Fibroblast of lung (primary cell): Measurements from ENCODE around the gene KCNJ4. TPM values are rescaled to one million over a fixed set of nuclear protein-coding genes. Genes with fewer than 3 reads are reported as not detected.

ENCODE experiments used
- DNase-seq, 2 donors: peaks; one replicate each; pipeline versions ENCODE4 v3.0.0 to v3.0.0-alpha.2; 2010; ENCODE audit warnings: low read depth in 2 of 2
- H2AFZ ChIP-seq: 2 replicates; pipeline ENCODE4 v1.5.1; 2012; ENCODE audit warnings: low read length, control low read depth, inconsistent platforms
- H3K27ac ChIP-seq: 2 replicates; pipeline ENCODE4 v1.5.1; 2011; ENCODE audit warnings: low read length, control low read depth; ENCODE audit not compliant: insufficient read depth
- H3K27me3 ChIP-seq: 2 replicates; pipeline ENCODE4 v1.5.1; 2011; ENCODE audit warnings: mild to moderate bottlenecking, low read length; ENCODE audit not compliant: control insufficient read depth, insufficient read depth
- H3K36me3 ChIP-seq: 2 replicates; pipeline ENCODE4 v1.5.1; 2011; ENCODE audit warnings: low read length; ENCODE audit not compliant: control insufficient read depth, insufficient read depth
- H3K4me1 ChIP-seq: 2 replicates; pipeline ENCODE4 v1.5.1; 2011; ENCODE audit warnings: low read length; ENCODE audit not compliant: control insufficient read depth, insufficient read depth; ENCODE audit errors: extremely low read depth
- H3K4me2 ChIP-seq: 2 replicates; pipeline ENCODE4 v1.5.1; 2011; ENCODE audit warnings: low read length, control low read depth; ENCODE audit not compliant: insufficient read depth; ENCODE audit errors: extremely low read depth
- H3K4me3 ChIP-seq, 4 experiments: fragments of 200-600 bp in 1 of 4; sonication (generic) in 1 of 4; replicated peaks in 1 of 4; 2 replicates each; pipeline ENCODE4 v1.5.1; 2011 to 2016; ENCODE audit warnings: low read length in 4 of 4, low read depth in 3 of 4, mild to moderate bottlenecking in 3 of 4, control low read depth in 2 of 4, inconsistent platforms in 1 of 4, mixed read lengths in 1 of 4; ENCODE audit not compliant: insufficient read depth in 1 of 4; ENCODE audit errors: control extremely low read depth in 1 of 4
- H3K79me2 ChIP-seq: 2 replicates; pipeline ENCODE4 v1.5.1; 2012; ENCODE audit warnings: mild to moderate bottlenecking, low read length, inconsistent platforms; ENCODE audit not compliant: control insufficient read depth, insufficient read depth
- H3K9ac ChIP-seq: 2 replicates; pipeline ENCODE4 v1.5.1; 2011; ENCODE audit warnings: mild to moderate bottlenecking, low read length, control low read depth; ENCODE audit not compliant: insufficient read depth
- H3K9me3 ChIP-seq: 2 replicates; pipeline ENCODE4 v1.5.1; 2012; ENCODE audit warnings: low read depth, low read length; ENCODE audit not compliant: control insufficient read depth, insufficient read depth
- H4K20me1 ChIP-seq: 2 replicates; pipeline ENCODE4 v1.5.1; 2011; ENCODE audit warnings: low read length; ENCODE audit not compliant: control insufficient read depth, insufficient read depth; ENCODE audit errors: extremely low read depth
- EZH2 ChIP-seq: IDR thresholded peaks from 2 replicates; pipeline ENCODE4 v1.5.1; 2012; ENCODE audit warnings: low read length, control low read depth, mild to moderate bottlenecking; ENCODE audit errors: missing control alignments
- polyA plus RNA-seq, 2 donors: library from polyadenylated mRNA; depleted of rRNA in 1 of 2; stranded (reverse) in 1 of 2; unstranded in 1 of 2; fragments of >200 nt; gene quantifications; 2 replicates each; pipeline ENCODE4 v1.2.1, GENCODE V29; 2011 to 2012; ENCODE audit warnings: missing spikeins in 1 of 2
- total RNA-seq: library from RNA; depleted of rRNA; stranded (reverse); fragments of >200 nt; gene quantifications from 2 replicates; pipeline ENCODE4 v1.2.1, GENCODE V29; 2014
- TF ChIP-seq, protein P1 (sequence below), 2 donors: IDR thresholded peaks in 1 of 2; conservative IDR thresholded peaks in 1 of 2; 1 replicate in 1 of 2; 2 replicates in 1 of 2; pipeline ENCODE4 v1.5.1; 2011 to 2012; ENCODE audit warnings: low read length in 2 of 2, control low read depth in 1 of 2, inconsistent platforms in 1 of 2, low read depth in 1 of 2, mild to moderate bottlenecking in 1 of 2

Gene KCNJ4
- total and polyA plus RNA-seq, 2 donors (not counting 1 experiment from before 2014, with no cell fraction given): not detected

DNA sequence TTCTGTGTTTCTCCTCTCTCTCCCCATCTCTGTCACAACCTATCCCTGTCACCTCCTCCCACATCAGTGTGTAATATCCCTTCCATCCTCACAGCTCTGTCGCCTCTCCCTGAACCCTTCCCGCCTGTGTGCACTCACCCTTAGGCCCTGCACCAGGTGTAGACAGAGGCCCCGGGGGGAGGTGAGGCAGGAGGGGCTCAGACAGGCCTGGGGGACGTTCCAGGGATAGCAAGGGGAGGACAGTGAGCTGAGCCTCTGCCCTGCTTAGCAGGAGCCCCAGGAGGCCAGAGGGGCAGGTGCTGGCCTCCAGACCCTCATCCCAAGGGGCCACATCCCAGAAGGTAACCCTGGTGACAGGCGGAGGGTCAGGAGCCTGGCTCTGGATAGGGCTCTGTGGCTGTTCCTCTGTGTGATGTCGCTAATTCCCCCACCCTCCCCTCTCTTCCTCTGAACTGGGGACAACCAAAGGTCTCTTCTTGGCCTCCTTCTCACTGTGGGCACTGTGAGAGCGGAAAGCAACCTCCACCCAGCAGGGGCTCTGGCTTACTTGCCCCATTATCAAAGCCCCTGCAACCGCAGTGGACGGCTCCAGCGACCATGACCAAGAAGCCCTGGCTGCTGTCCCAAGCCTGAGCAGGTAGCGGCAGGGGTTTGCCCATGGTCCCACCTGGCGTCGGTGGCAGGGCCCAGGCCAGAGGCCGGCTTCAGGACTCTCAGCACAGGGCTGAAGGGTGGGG is 35.7 kb downstream of the KCNJ4 start:
- no peaks in the 10 kb centered on the region for H3K79me2 ChIP-seq
- H3K4me2 ChIP-seq: no peak overlapping the region
- H3K4me3 ChIP-seq: no peak overlapping the region
- H3K27me3 ChIP-seq: no peaks in the 10 kb centered on the region
- H4K20me1 ChIP-seq: no peaks in the 10 kb centered on the region
- H2AFZ ChIP-seq: no peak overlapping the region
- TF ChIP-seq, protein P1, sequence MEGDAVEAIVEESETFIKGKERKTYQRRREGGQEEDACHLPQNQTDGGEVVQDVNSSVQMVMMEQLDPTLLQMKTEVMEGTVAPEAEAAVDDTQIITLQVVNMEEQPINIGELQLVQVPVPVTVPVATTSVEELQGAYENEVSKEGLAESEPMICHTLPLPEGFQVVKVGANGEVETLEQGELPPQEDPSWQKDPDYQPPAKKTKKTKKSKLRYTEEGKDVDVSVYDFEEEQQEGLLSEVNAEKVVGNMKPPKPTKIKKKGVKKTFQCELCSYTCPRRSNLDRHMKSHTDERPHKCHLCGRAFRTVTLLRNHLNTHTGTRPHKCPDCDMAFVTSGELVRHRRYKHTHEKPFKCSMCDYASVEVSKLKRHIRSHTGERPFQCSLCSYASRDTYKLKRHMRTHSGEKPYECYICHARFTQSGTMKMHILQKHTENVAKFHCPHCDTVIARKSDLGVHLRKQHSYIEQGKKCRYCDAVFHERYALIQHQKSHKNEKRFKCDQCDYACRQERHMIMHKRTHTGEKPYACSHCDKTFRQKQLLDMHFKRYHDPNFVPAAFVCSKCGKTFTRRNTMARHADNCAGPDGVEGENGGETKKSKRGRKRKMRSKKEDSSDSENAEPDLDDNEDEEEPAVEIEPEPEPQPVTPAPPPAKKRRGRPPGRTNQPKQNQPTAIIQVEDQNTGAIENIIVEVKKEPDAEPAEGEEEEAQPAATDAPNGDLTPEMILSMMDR (conservative IDR thresholded peaks at IDR 0.05 in 1 of 2, IDR thresholded peaks at IDR 0.05 in 1 of 2; ENCODE audit: low read depth in 1 of 2, low read length in 2 of 2): no peak
- no peak for TF ChIP-seq EZH2
- DNase-seq: no peak
- no peaks in the 10 kb centered on the region for H3K36me3 ChIP-seq
- no peaks in the 10 kb centered on the region for H3K9me3 ChIP-seq
- no peak overlapping the region for H3K9ac ChIP-seq
- no peak overlapping the region for H3K27ac ChIP-seq
- H3K4me1 ChIP-seq: no peaks in the 10 kb centered on the region

DNA sequence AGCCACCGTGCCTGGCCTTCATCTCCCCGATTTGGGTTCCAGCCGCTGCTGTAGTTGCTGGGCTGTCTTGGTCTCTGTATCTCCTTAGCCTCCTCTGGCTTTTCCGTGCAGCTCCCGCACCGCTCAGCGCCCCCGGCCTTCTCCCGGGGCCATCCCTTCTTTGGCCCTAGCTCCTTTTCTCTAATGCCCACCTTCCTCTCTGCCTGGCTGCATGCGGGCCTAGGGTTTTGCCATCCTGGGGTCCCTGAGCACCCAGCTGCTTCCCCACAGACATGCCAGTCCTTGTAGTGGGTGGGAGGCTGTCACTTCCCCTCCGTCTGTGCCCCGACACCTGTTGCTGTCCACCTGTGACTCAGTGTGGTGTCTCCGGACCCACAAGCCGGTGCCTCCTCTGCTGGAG is 36.4 kb downstream of the KCNJ4 start:
- no peak overlapping the region for H3K27ac ChIP-seq
- H3K4me3 ChIP-seq: no peak overlapping the region
- H3K36me3 ChIP-seq: no peaks in the 10 kb centered on the region
- H3K4me1 ChIP-seq: no peaks in the 10 kb centered on the region
- no peaks in the 10 kb centered on the region for H3K9me3 ChIP-seq
- no peak for DNase-seq
- H3K79me2 ChIP-seq: no peaks in the 10 kb centered on the region
- no peaks in the 10 kb centered on the region for H3K27me3 ChIP-seq
- H3K9ac ChIP-seq: no peak overlapping the region
- H2AFZ ChIP-seq: no peak overlapping the region
- H4K20me1 ChIP-seq: no peaks in the 10 kb centered on the region
- H3K4me2 ChIP-seq: no peak overlapping the region
- TF ChIP-seq, protein P1 (conservative IDR thresholded peaks at IDR 0.05 in 1 of 2, IDR thresholded peaks at IDR 0.05 in 1 of 2; ENCODE audit: low read depth in 1 of 2, low read length in 2 of 2): no peak
- TF ChIP-seq EZH2: no peak

DNA sequence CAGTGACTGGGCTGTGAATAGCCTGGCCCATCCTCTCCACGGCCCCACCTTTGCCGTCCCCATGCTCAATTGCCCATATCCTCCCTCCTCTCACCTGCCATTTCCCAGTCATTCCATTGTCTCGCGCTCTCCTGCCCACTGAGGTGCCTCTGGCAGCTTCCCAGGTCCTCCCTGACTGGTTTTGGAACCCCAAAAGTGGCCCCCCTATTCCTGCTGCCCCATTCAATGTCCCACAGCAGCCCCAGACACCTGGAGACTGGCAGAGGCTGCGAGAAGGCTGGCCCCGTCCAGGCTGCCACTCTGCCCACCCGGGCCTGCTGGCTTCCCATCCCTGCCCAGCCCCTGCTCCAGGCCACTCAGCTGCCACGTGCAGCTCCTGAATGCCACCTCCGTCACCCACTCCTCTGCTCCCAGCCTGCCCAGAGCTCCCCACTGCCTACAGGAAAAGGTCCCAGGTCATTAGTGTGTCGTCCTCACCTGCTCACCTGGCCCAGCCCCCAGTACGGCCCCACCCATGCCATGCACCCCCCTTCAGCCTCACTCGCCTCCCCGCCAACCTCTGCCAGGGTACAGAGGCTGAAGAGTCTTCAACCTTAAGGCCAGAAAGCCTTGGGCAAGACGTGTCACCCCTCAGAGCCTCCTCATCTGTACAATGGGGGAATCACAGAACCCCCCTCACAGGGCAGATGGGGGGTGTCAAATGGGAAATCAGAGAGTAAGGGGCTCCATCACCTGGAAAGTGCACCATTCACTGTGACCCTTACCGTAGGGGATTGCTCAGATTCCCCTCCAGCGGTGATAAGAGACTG is 37.5 kb downstream of the KCNJ4 start:
- no peak overlapping the region for H2AFZ ChIP-seq
- H3K4me2 ChIP-seq: no peak overlapping the region
- no peaks in the 10 kb centered on the region for H3K4me1 ChIP-seq
- no peaks in the 10 kb centered on the region for H3K9me3 ChIP-seq
- TF ChIP-seq, protein P1 (conservative IDR thresholded peaks at IDR 0.05 in 1 of 2, IDR thresholded peaks at IDR 0.05 in 1 of 2; ENCODE audit: low read depth in 1 of 2, low read length in 2 of 2): no peak
- no peak for TF ChIP-seq EZH2
- H3K36me3 ChIP-seq: no peaks in the 10 kb centered on the region
- H3K9ac ChIP-seq: no peak overlapping the region
- H3K79me2 ChIP-seq: no peaks in the 10 kb centered on the region
- H3K4me3 ChIP-seq: no peak overlapping the region
- H3K27ac ChIP-seq: no peak overlapping the region
- H4K20me1 ChIP-seq: no peaks in the 10 kb centered on the region
- DNase-seq: no peak
- no peaks in the 10 kb centered on the region for H3K27me3 ChIP-seq
